ENCODE results near the gene MTCH2. TPM values are rescaled to one million over a fixed set of nuclear protein-coding genes. Genes with fewer than 3 reads are reported as not detected.

Gene MTCH2
- total RNA-seq, 2 experiments from 2014 or later, result 110 to 117 TPM

GRCh38 chr11:47599902-47600301 is 42.5 kb downstream of the MTCH2 start:
- no peak for DNase-seq
- CTCF ChIA-PET, result no interaction called here
- Mint-ChIP-seq H3K27me3 (peaks cover 8% of the 10 kb centered on the region), H3K9me3 (no peaks in the 10 kb centered on the region), H3K4me3 (no peak overlapping the region), H3K27ac (no peak overlapping the region), H3K4me1 (ENCODE audit: low read depth) (no peaks in the 10 kb centered on the region), H3K36me3 (no peaks in the 10 kb centered on the region)
- intact Hi-C loops (cut with micrococcal nuclease), result no loop called here
- POLR2A ChIA-PET, result no interaction called here

- Mint-ChIP-seq H3K36me3 (no peaks in the 10 kb centered on the region), H3K9me3 (no peaks in the 10 kb centered on the region), H3K4me3 (no peak overlapping the region), H3K27me3 (peaks cover 32% of the 10 kb centered on the region), H3K27ac (no peak overlapping the region), H3K4me1 (ENCODE audit: low read depth) (peaks cover 8% of the 10 kb centered on the region)
- no peak for DNase-seq
- intact Hi-C loops (cut with micrococcal nuclease), result no loop called here
- ChIA-PET CTCF (no interaction called here), POLR2A (interaction anchor here (0.6 kb wide), 1 partner anchor 50 kb away, joined by 3 read pairs; no protein-coding TSS in a partner anchor)
These were observed 46.4 kb downstream of the MTCH2 start for GRCh38 chr11:47595967-47596366.

GRCh38 chr11:47595029-47595428 is 47.3 kb downstream of the MTCH2 start:
- intact Hi-C loops (cut with micrococcal nuclease), result no loop called here
- no peak for DNase-seq
- Mint-ChIP-seq H3K4me1 (ENCODE audit: low read depth) (peaks cover 8% of the 10 kb centered on the region), H3K9me3 (no peaks in the 10 kb centered on the region), H3K27ac (no peak overlapping the region), H3K36me3 (no peaks in the 10 kb centered on the region), H3K4me3 (no peak overlapping the region), H3K27me3 (peaks cover 32% of the 10 kb centered on the region)
- ChIA-PET CTCF (no interaction called here), POLR2A (interaction anchor here (1.3 kb wide), 1 partner anchor 16 kb away, joined by 4 read pairs; the partner anchor contains the start of genes KBTBD4 and NDUFS3)

- Mint-ChIP-seq H3K27ac (no peak within 1 kb of the TSS), H3K9me3 (no peaks in the 10 kb centered on the region), H3K27me3 (peaks cover 32% of the 10 kb centered on the region), H3K4me1 (ENCODE audit: low read depth) (peaks cover 8% of the 10 kb centered on the region), H3K36me3 (no peaks in the 10 kb centered on the region), H3K4me3 (no peak within 1 kb of the TSS)
- ChIA-PET CTCF (no interaction called here), POLR2A (interaction anchor here (1.3 kb wide), 1 partner anchor 16 kb away, joined by 4 read pairs; the partner anchor contains the start of genes KBTBD4 and NDUFS3)
- intact Hi-C loops (cut with micrococcal nuclease), result no loop called here
- no peak for DNase-seq
These were observed 48.2 kb downstream of the MTCH2 start, which contains the start of gene C1QTNF4 for GRCh38 chr11:47593934-47594855. Gene C1QTNF4, minus strand, starts transcription at chr11:47594411. Its CDS starts 3,601 bp downstream, at chr11:47590810.

GRCh38 chr11:47593492-47593933 is 48.8 kb downstream of the MTCH2 start:
- intact Hi-C loops (cut with micrococcal nuclease), result no loop called here
- Mint-ChIP-seq H3K27ac (no peak overlapping the region), H3K4me3 (no peak overlapping the region), H3K9me3 (no peaks in the 10 kb centered on the region), H3K4me1 (ENCODE audit: low read depth) (peaks cover 8% of the 10 kb centered on the region), H3K36me3 (no peaks in the 10 kb centered on the region), H3K27me3 (peaks cover 32% of the 10 kb centered on the region)
- ChIA-PET CTCF (no interaction called here), POLR2A (no interaction called here)
- DNase-seq, result no peak

GRCh38 chr11:47592970-47593369 is 49.4 kb downstream of the MTCH2 start:
- H3K4me1 Mint-ChIP-seq (ENCODE audit: low read depth), result peaks cover 8% of the 10 kb centered on the region
- no peak for DNase-seq
- H3K4me3 Mint-ChIP-seq, result no peak overlapping the region
- CTCF ChIA-PET, result no interaction called here
- no peak overlapping the region for H3K27ac Mint-ChIP-seq
- POLR2A ChIA-PET, result interaction anchor here (0.6 kb wide), 1 partner anchor 122 kb away, joined by 3 read pairs; no protein-coding TSS in a partner anchor
- H3K27me3 Mint-ChIP-seq, result peaks cover 32% of the 10 kb centered on the region
- H3K9me3 Mint-ChIP-seq, result no peaks in the 10 kb centered on the region
- no peaks in the 10 kb centered on the region for H3K36me3 Mint-ChIP-seq
- intact Hi-C loops (cut with micrococcal nuclease), result no loop called here

GRCh38 chr11:47592251-47592650 is 50.1 kb downstream of the MTCH2 start:
- peaks cover 8% of the 10 kb centered on the region for H3K4me1 Mint-ChIP-seq (ENCODE audit: low read depth)
- intact Hi-C loops (cut with micrococcal nuclease), result no loop called here
- no peaks in the 10 kb centered on the region for H3K9me3 Mint-ChIP-seq
- H3K27ac Mint-ChIP-seq, result no peak overlapping the region
- H3K36me3 Mint-ChIP-seq, result no peaks in the 10 kb centered on the region
- no peak for DNase-seq
- ChIA-PET POLR2A (no interaction called here), CTCF (no interaction called here)
- no peak overlapping the region for H3K4me3 Mint-ChIP-seq
- peaks cover 32% of the 10 kb centered on the region for H3K27me3 Mint-ChIP-seq

GRCh38 chr11:47591764-47592163 is 50.6 kb downstream of the MTCH2 start:
- peaks cover 32% of the 10 kb centered on the region for H3K27me3 Mint-ChIP-seq
- H3K27ac Mint-ChIP-seq, result no peak overlapping the region
- intact Hi-C loops (cut with micrococcal nuclease), result no loop called here
- peaks cover 8% of the 10 kb centered on the region for H3K4me1 Mint-ChIP-seq (ENCODE audit: low read depth)
- ChIA-PET CTCF (no interaction called here), POLR2A (no interaction called here)
- DNase-seq, result no peak
- H3K36me3 Mint-ChIP-seq, result no peaks in the 10 kb centered on the region
- H3K9me3 Mint-ChIP-seq, result no peaks in the 10 kb centered on the region
- H3K4me3 Mint-ChIP-seq, result no peak overlapping the region

- ChIA-PET POLR2A (no interaction called here), CTCF (no interaction called here)
- DNase-seq, result no peak
- H3K27ac Mint-ChIP-seq, result no peak overlapping the region
- no peaks in the 10 kb centered on the region for H3K36me3 Mint-ChIP-seq
- no peak overlapping the region for H3K4me3 Mint-ChIP-seq
- H3K27me3 Mint-ChIP-seq, result peaks cover 25% of the 10 kb centered on the region
- intact Hi-C loops (cut with micrococcal nuclease), result no loop called here
- peaks cover 8% of the 10 kb centered on the region for H3K4me1 Mint-ChIP-seq (ENCODE audit: low read depth)
- no peaks in the 10 kb centered on the region for H3K9me3 Mint-ChIP-seq
These were observed 52.1 kb downstream of the MTCH2 start for GRCh38 chr11:47589977-47590861.

GRCh38 chr11:47589584-47589976 is 52.8 kb downstream of the MTCH2 start:
- H3K4me3 Mint-ChIP-seq, result no peak overlapping the region
- H3K27ac Mint-ChIP-seq, result no peak overlapping the region
- ChIA-PET POLR2A (no interaction called here), CTCF (no interaction called here)
- no peak for DNase-seq
- intact Hi-C loops (cut with micrococcal nuclease), result no loop called here
- peaks cover 8% of the 10 kb centered on the region for H3K4me1 Mint-ChIP-seq (ENCODE audit: low read depth)
- peaks cover 5% of the 10 kb centered on the region for H3K36me3 Mint-ChIP-seq
- no peaks in the 10 kb centered on the region for H3K9me3 Mint-ChIP-seq
- peaks cover 21% of the 10 kb centered on the region for H3K27me3 Mint-ChIP-seq

- CTCF ChIA-PET, result no interaction called here
- H3K27me3 Mint-ChIP-seq, result peaks cover 17% of the 10 kb centered on the region
- intact Hi-C loops (cut with micrococcal nuclease), result no loop called here
- H3K4me1 Mint-ChIP-seq (ENCODE audit: low read depth), result peaks cover 8% of the 10 kb centered on the region
- no peaks in the 10 kb centered on the region for H3K9me3 Mint-ChIP-seq
- POLR2A ChIA-PET, result no interaction called here
- H3K36me3 Mint-ChIP-seq, result peaks cover 8% of the 10 kb centered on the region
- no peak overlapping the region for H3K4me3 Mint-ChIP-seq
- H3K27ac Mint-ChIP-seq, result no peak overlapping the region
- DNase-seq, result no peak
These were observed 53.2 kb downstream of the MTCH2 start for GRCh38 chr11:47589118-47589517.

GRCh38 chr11:47587723-47588326 is 54.5 kb downstream of the MTCH2 start:
- peaks cover 2% of the 10 kb centered on the region for H3K4me1 Mint-ChIP-seq (ENCODE audit: low read depth)
- H3K27ac Mint-ChIP-seq, result no peak overlapping the region
- H3K4me3 Mint-ChIP-seq, result no peak overlapping the region
- H3K27me3 Mint-ChIP-seq, result peaks cover 6% of the 10 kb centered on the region
- intact Hi-C loops (cut with micrococcal nuclease), result no loop called here
- peaks cover 15% of the 10 kb centered on the region for H3K36me3 Mint-ChIP-seq
- no peak for DNase-seq
- ChIA-PET CTCF (interaction anchor here (0.6 kb wide), 1 partner anchor 214 kb away, joined by 3 read pairs; no protein-coding TSS in a partner anchor), POLR2A (no interaction called here)
- no peaks in the 10 kb centered on the region for H3K9me3 Mint-ChIP-seq
